ENCODE data around the gene TOX2. TPM values are rescaled to one million over a fixed set of nuclear protein-coding genes. Genes with fewer than 3 reads are reported as not detected.

TOX2 gene
- total RNA-seq, 4 donors from 2014 or later, result 0.20 to 0.42 TPM; not detected in 2

- ATAC-seq, result no peak
- in situ Hi-C loops (cut with MboI; ENCODE audit: low sequenced_read_pairs in 4 of 4), result no loop called here
- intact Hi-C loops (cut with DNase I; ENCODE audit: low total_unique reads), result no loop called here
- H3K9me3 ChIP-seq, result no peaks in the 10 kb centered on the region
- H3K4me1 ChIP-seq, result no peaks in the 10 kb centered on the region
- DNase-seq, result no peak
- no peak for TF ChIP-seq CTCF (IDR thresholded peaks at IDR 0.05 in 4 of 5, conservative IDR thresholded peaks at IDR 0.05 in 1 of 5)
- no peak for TF ChIP-seq POLR2A (IDR thresholded peaks at IDR 0.05)
- H3K36me3 ChIP-seq, result no peaks in the 10 kb centered on the region
- H3K27me3 ChIP-seq, result no peaks in the 10 kb centered on the region
- H3K27ac ChIP-seq, result no peak overlapping the region
- no peak overlapping the region for H3K4me3 ChIP-seq
Observed at GRCh38 chr20:43955750-43956191, 41.1 kb downstream of the TOX2 start.

GRCh38 chr20:43957392-43957791 is 42.7 kb downstream of the TOX2 start:
- Histone ChIP-seq H3K4me1 (no peaks in the 10 kb centered on the region), H3K36me3 (no peaks in the 10 kb centered on the region), H3K27ac (no peak overlapping the region)

GRCh38 chr20:43958626-43959025 is 44.0 kb downstream of the TOX2 start:
- TF ChIP-seq POLR2A (IDR thresholded peaks at IDR 0.05) (no peak), CTCF (IDR thresholded peaks at IDR 0.05 in 4 of 5, conservative IDR thresholded peaks at IDR 0.05 in 1 of 5) (no peak)
- no peak for DNase-seq
- ATAC-seq, result no peak
- in situ Hi-C loops (cut with MboI; ENCODE audit: low sequenced_read_pairs in 4 of 4), result no loop called here
- Histone ChIP-seq H3K27ac (no peak overlapping the region), H3K27me3 (no peaks in the 10 kb centered on the region), H3K4me3 (no peak overlapping the region), H3K36me3 (no peaks in the 10 kb centered on the region), H3K4me1 (no peaks in the 10 kb centered on the region), H3K9me3 (no peaks in the 10 kb centered on the region)
- intact Hi-C loops (cut with DNase I; ENCODE audit: low total_unique reads), result no loop called here

More at GRCh38 chr20:43957392-43957791, 42.7 kb downstream of the TOX2 start:
- ATAC-seq (no peak), DNase-seq (no peak)
- in situ Hi-C loops (cut with MboI; ENCODE audit: low sequenced_read_pairs in 4 of 4), result no loop called here
- no peak for TF ChIP-seq POLR2A (IDR thresholded peaks at IDR 0.05)
- no peak for TF ChIP-seq CTCF (IDR thresholded peaks at IDR 0.05 in 4 of 5, conservative IDR thresholded peaks at IDR 0.05 in 1 of 5)
- Histone ChIP-seq H3K27me3 (no peaks in the 10 kb centered on the region), H3K4me3 (no peak overlapping the region), H3K9me3 (no peaks in the 10 kb centered on the region)
- intact Hi-C loops (cut with DNase I; ENCODE audit: low total_unique reads), result no loop called here

GRCh38 chr20:43959079-43959919 is 44.6 kb downstream of the TOX2 start:
- no peak for ATAC-seq
- Histone ChIP-seq H3K27ac (no peak overlapping the region), H3K36me3 (no peaks in the 10 kb centered on the region), H3K27me3 (peaks cover 0 to 4% (median 0%) of the 10 kb centered on the region in 3 donors), H3K4me1 (no peaks in the 10 kb centered on the region), H3K4me3 (no peak overlapping the region), H3K9me3 (no peaks in the 10 kb centered on the region)
- in situ Hi-C loops (cut with MboI; ENCODE audit: low sequenced_read_pairs in 4 of 4) (no loop called here), intact Hi-C loops (cut with DNase I; ENCODE audit: low total_unique reads) (no loop called here)
- no peak for DNase-seq
- TF ChIP-seq POLR2A (IDR thresholded peaks at IDR 0.05), result no peak
- no peak for TF ChIP-seq CTCF (IDR thresholded peaks at IDR 0.05 in 4 of 5, conservative IDR thresholded peaks at IDR 0.05 in 1 of 5)

Data from gastrocnemius medialis (tissue), 4 donors.